Cardiac fibroblast (primary cell): Measurements from ENCODE around the gene SIK2.
"Not testable (repeated sequence)": the region's sequence is repeated elsewhere in the genome, so short reads cannot be mapped to it uniquely, and the experiment has no call there.

Experiments used
- DNase-seq, 2 donors: peaks; one replicate each; pipeline versions ENCODE4 v3.0.0 to v3.0.0-alpha.2; 2010; ENCODE audit warnings: low read depth in 2 of 2
- H3K4me3 ChIP-seq, 2 donors: replicated peaks in 1 of 2; 1 replicate in 1 of 2; 2 replicates in 1 of 2; pipeline ENCODE4 v1.5.1; 2011; ENCODE audit warnings: low read depth in 2 of 2, low read length in 2 of 2, mild to moderate bottlenecking in 2 of 2, moderate library complexity in 1 of 2
- CTCF ChIP-seq: IDR thresholded peaks from one replicate; pipeline ENCODE4 v1.5.1; 2011; ENCODE audit warnings: low read depth, mild to moderate bottlenecking, low read length, inconsistent platforms

The SIK2 gene

GRCh38 chr11:111764621-111765020 is 162.4 kb downstream of the SIK2 start:
- H3K4me3 ChIP-seq: peak overlapping the region in 1 of 2 donors; percentile 95
- peak in 1 of 2 donors; percentile 6 for DNase-seq
- no peak for TF ChIP-seq CTCF

- no peak for DNase-seq
- no peak for TF ChIP-seq CTCF
- H3K4me3 ChIP-seq: peak overlapping the region; percentile 85 to 95
Measured at GRCh38 chr11:111765320-111765983, 163.2 kb downstream of the SIK2 start.

GRCh38 chr11:111765984-111766833 is 164.0 kb downstream of the SIK2 start, which contains the start of gene PPP2R1B:
Gene PPP2R1B, minus strand, starts transcription at chr11:111766389. Its CDS starts 28 bp downstream, at chr11:111766361.
- peak; percentile 69 to 73 for DNase-seq
- H3K4me3 ChIP-seq: peak within 1 kb of the TSS; percentile 85 to 95
- TF ChIP-seq CTCF: no peak

- no peak for DNase-seq
- H3K4me3 ChIP-seq: peak overlapping the region; percentile 85 to 95
- no peak for TF ChIP-seq CTCF
Measured at GRCh38 chr11:111766834-111767142, 164.5 kb downstream of the SIK2 start.

- H3K4me3 ChIP-seq: no peak overlapping the region
- DNase-seq: no peak
- TF ChIP-seq CTCF: no peak
Measured at GRCh38 chr11:111770581-111771134, 168.4 kb downstream of the SIK2 start.

- not testable (repeated sequence) for H3K4me3 ChIP-seq, DNase-seq
Measured at GRCh38 chr11:111771205-111771604, 169.0 kb downstream of the SIK2 start.

GRCh38 chr11:111772535-111772934 is 170.3 kb downstream of the SIK2 start:
- no peak for DNase-seq
- no peak overlapping the region for H3K4me3 ChIP-seq
- TF ChIP-seq CTCF: no peak
